IPS-18c (cell line): ENCODE measurements around the gene DDA1.
A peak's percentile ranks its signal among the peaks of the same experiment; 100 is the strongest.
"Not testable (repeated sequence)": the region's sequence is repeated elsewhere in the genome, so short reads cannot be mapped to it uniquely, and the experiment has no call there.

ENCODE experiments used
- H3K4me3 ChIP-seq: 2 replicates; pipeline ENCODE4 v1.7.0; 2013; ENCODE audit warnings: low read depth, mild to moderate bottlenecking, low read length, moderate library complexity; ENCODE audit not compliant: insufficient read depth
- H3K9me3 ChIP-seq: one replicate; pipeline ENCODE4 v1.6.1; 2013; ENCODE audit warnings: mild to moderate bottlenecking, low read length, moderate library complexity; ENCODE audit not compliant: control insufficient read depth, insufficient read depth

DDA1 gene

GRCh38 chr19:17283504-17283996 is 25.8 kb upstream of the DDA1 start:
- H3K9me3 ChIP-seq: no peaks in the 10 kb centered on the region
- H3K4me3 ChIP-seq: no peak overlapping the region

DNA sequence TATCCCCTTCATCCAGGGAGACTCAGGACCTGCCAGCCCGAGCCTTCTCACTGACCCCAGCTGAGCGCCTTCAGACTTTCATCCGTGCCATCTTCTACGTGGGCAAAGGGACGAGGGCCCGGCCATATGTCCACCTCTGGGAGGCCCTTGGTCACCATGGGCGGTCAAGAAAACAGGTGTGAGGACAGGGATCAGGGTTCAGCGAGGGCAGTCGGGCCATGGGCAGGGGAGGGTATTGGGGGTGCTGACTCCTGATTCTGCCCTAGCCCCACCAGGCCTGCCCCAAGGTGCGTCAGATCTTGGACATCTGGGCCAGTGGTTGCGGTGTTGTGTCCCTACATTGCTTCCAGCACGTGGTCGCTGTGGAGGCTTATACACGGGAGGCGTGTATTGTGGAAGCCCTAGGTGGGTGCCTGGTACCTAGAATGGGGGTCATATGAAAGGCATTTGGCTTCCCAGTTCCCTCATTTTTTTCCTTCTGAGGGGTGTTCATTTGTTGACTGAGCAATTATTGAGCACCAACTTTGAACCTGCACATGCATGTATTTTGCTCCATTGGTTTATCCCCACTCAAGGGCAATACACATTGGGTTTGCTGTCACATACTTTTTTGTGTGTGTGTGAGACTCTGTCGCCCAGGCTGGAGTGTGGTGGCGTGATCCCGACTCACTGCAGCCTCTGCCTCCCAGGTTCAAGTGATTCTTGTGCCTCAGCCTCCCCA is 23.8 kb upstream of the DDA1 start:
- Histone ChIP-seq H3K4me3 (no peak overlapping the region; the same call in 1 of the 2 replicates), H3K9me3 (no peaks in the 10 kb centered on the region)

GRCh38 chr19:17286263-17286662 is 23.1 kb upstream of the DDA1 start:
- no peaks in the 10 kb centered on the region for H3K9me3 ChIP-seq
- no peak overlapping the region for H3K4me3 ChIP-seq

DNA sequence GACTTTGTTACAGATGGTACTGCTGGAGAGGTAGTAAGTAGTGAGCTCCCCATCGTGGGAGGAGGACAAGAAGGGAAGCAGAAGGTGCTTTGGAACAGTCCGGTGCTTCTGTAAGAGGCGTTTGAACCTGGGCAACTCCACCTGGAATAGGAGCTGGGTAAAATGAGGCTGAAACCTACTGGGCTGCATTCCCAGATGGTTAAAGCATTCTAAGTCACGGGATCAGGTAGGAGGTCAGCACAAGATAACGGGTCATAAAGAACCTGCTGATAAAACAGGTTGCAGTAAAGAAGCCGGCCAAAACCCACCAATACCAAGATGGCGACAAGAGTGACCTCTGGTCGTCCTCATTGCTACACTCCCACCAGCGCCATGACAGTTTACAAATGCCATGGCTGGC is 22.6 kb upstream of the DDA1 start:
- Histone ChIP-seq H3K4me3 (no peak overlapping the region), H3K9me3 (no peaks in the 10 kb centered on the region)

- Histone ChIP-seq H3K4me3 (no peak overlapping the region), H3K9me3 (no peaks in the 10 kb centered on the region)
Observed at GRCh38 chr19:17289489-17289888, 19.9 kb upstream of the DDA1 start.

DNA sequence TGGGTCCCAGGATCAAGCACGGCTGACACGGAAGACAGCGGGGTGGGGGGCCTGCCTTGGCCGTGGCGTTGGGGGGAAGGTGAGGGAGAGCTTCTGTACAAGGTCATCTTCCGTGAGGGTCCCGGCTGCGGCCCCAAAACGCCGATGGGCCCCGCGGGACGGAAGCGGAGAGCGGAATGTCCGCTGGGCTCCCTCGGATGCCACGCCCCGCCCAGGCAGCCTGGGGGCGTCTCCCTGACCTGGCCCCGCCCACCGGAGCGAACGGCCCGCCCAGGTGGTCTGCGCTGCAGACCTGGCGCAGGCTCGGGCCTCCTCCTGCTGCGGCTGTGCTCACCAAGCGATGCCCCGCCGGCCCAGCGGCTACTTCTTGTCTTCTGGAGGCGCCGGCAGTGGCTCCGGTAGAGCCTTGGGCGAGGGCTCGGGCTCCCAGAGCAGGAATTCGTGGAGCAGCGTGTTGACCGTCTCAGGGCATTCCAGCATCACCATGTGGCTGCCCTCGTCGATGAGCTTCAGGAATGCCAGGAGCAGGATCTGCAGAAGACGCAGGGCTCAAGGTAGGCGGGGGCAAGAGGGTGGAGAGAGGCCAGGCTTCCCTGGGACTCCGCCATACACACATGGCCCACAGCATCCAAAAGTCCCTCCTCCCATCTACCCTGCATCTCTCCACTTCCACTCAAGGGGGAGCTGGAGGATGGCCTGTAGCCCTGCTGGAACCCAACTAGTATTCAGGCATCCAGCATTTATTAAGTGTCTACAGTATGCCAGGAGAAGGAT is 16.9 kb upstream of the DDA1 start:
- Histone ChIP-seq H3K4me3 (peak overlapping the region; percentile 67), H3K9me3 (no peaks in the 10 kb centered on the region)

DNA sequence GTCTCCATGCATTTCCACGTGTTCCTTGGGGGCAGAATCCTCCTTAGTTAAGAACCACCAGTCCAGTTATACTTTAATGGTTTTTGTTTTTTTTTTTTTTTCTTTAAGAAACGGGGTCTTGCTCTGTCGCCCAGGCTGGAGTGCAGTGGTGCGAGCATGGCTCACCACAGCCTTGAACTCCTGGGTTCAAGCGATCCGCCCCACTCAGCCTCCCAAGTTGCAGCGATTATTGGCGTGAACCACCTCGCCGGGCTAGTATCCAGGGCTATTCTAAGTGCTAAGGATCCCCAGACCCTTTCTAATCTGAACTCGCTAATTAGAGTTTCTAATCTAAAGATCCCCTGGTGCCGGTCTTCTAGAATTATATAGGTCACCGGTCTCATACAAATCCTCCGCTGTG is 15.8 kb upstream of the DDA1 start:
- Histone ChIP-seq H3K4me3 (peak overlapping the region; percentile 28), H3K9me3 (no peaks in the 10 kb centered on the region)

DNA sequence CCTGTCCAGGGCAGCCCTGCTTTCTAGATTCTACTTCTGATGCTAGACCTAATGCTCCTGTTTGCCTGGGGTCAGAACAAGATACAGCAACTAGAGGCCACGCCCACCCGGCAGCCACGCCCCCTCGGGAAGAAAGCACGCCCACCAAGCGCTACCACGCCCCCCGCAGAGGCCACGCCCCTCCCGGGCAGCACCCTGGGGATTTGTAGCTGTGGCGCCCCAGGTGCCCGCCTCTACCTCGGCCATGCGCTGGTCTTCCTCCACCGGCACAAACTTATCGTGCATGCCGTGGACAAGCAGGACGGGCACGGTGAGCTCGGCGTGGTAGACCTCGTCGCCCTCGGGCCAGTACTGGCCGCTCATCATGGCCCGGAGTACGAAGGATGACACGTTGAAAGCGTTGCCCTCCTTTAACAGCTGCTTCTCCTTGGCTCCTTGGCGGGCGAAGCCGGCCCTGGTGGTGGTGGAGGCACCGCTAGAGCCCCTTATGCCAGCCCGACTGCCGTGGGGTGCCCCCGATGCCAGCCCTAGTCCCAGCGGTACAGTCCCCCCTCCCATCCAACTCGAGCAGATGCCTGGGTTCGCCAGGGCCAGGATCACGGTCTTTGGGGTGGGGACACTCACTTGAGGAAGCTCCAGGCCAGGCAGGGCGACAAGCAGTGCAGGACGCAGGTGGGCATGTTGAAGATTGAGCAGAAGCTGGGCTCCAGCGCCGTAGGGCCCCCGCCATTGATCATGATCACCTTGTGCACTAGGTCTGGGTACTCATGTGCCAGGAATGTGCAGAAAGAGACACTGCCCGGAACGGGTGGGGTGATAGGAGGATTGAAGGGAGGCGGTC is 15.1 kb upstream of the DDA1 start:
- Histone ChIP-seq H3K9me3 (no peaks in the 10 kb centered on the region), H3K4me3 (peak overlapping the region; percentile 28; the same call in 1 of the 2 replicates)

DNA sequence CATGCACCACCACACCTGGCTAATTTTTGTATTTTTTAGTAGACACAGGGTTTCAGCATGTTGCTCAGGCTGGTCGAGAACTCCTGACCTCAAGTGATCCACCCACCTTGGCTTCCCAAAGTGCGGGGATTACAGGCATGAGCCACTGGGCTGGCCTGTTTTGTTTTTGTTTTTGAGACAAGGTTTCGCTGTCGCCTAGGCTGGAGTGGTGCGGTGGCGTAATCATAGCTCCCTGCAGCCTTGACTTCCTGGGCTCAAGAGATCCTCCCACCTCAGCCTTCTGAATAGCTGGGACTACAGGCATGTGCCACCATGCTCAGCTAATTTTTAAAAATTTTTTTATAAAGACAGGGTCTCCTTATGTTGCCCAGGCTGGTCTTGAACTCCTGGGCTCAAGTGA is 13.8 kb upstream of the DDA1 start:
- H3K9me3 ChIP-seq: not testable (repeated sequence)

GRCh38 chr19:17296273-17296672 is 13.1 kb upstream of the DDA1 start:
- Histone ChIP-seq H3K9me3 (no peaks in the 10 kb centered on the region), H3K4me3 (no peak overlapping the region)

More for the DNA sequence above, 13.8 kb upstream of the DDA1 start:
- H3K4me3 ChIP-seq: not testable (repeated sequence)

DNA sequence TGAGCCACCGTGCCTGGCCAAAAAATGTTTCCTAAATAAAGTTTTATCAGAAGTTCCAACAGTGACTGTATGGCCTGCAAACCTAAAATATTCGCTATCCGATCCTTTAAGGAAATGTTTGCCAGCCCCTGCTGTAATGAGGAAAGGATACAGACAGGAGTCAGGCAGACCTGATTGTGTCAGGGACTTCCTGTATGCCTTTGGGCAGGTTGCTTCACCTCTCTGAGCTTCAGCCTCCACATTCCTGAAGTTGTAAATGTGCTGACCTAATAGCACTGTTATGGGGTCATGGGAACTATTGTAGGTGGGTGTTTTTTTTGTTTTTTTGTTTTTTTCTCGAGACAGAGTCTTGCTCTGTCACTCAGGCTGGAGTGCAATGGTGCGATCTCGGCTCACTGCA is 12.4 kb upstream of the DDA1 start:
- no peaks in the 10 kb centered on the region for H3K9me3 ChIP-seq

GRCh38 chr19:17300992-17301619 is 8.3 kb upstream of the DDA1 start:
- H3K4me3 ChIP-seq: no peak overlapping the region

More for the DNA sequence above, 12.4 kb upstream of the DDA1 start:
- no peak overlapping the region for H3K4me3 ChIP-seq

DNA sequence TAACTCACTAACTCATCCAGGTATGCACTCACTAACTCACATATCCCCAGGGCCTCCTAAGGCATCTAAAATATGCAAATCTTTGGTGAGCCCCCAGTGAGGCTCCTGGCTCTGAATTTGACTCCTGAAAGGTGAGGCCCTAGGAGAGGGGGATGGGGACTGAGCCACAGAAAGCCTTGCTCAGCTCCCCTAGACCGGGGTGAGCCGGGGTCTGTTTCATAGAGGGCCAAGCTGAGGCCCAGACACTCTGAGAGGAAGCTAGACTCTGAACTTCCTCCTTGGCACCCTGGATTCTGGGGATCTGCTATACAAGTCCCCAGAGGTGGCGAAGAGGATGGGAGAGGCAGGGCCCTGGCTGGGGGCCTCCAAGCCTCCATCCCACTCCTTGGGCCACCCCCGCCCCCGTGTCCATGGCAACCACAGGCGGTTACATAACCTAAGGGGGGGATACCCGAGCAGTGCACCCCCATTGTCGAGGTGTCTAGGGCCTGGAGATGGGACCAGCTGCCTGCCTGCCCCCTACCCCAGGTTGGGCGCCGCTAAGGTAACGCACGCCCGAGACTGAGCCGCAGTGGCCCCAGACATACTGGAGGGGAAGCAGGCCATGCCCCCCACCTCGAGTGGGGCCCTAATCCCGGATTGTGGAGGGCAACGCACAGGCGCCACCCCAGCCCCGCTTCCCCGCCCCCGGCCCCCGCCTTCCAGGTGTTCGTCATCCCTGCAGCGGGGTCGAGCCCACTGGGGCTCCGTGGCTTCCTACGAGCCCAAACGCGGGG is 6.8 kb upstream of the DDA1 start:
- Histone ChIP-seq H3K9me3 (no peaks in the 10 kb centered on the region), H3K4me3 (peak overlapping the region; percentile 59)

More at GRCh38 chr19:17300992-17301619, 8.3 kb upstream of the DDA1 start:
- no peaks in the 10 kb centered on the region for H3K9me3 ChIP-seq

- peak within 1 kb of the TSS; percentile 59 for H3K4me3 ChIP-seq
- no peaks in the 10 kb centered on the region for H3K9me3 ChIP-seq
Observed at GRCh38 chr19:17303167-17303939, 6.0 kb upstream of the DDA1 start, which contains the start of gene ABHD8. Gene ABHD8 (minus strand): TSS chr19:17303425. CDS start chr19:17301616, 1,809 bp downstream.

DNA sequence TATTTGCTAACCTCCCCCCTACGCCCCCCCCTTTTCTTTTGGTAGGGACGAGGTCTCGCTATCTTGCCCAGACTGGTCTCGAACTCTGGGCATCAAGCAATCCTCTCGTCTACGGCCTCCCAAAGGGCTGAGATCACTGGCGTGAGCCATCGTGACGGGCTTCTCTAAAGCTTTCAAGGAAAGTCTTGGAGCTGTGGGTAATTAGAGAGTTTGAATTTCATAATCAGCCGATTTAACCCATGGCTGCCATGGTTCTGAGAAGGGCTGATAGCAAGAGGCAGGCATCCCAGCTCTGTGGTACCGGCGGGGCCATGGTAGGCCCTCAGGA is 5.5 kb upstream of the DDA1 start:
- Histone ChIP-seq H3K9me3 (no peaks in the 10 kb centered on the region), H3K4me3 (no peak overlapping the region)
